Stomach (tissue), 4 donors: Measurements from ENCODE around the gene MOB3B.

Experiments
- CTCF ChIP-seq, 7 experiments: fragments of 450-650 bp in 4 of 7; fragments of 200-600 bp in 3 of 7; sonication (generic) in 3 of 7; IDR thresholded peaks; one replicate each; pipeline ENCODE4 v1.5.1; 2016 to 2019; ENCODE audit warnings: antibody characterized with exemption in 7 of 7, control low read depth in 2 of 7, mild to moderate bottlenecking in 1 of 7
- POLR2AphosphoS5 ChIP-seq, 3 donors: sonication (generic); formaldehyde crosslinking; IDR thresholded peaks; one replicate each; pipeline ENCODE4 v1.6.1; 2016; ENCODE audit warnings: antibody characterized with exemption in 3 of 3

GRCh38 chr9:27491154-27491553 lies 38.5 kb downstream of the MOB3B start:
- TF ChIP-seq CTCF (IDR thresholded peaks at IDR 0.05): no peak
- no peak for TF ChIP-seq POLR2AphosphoS5 (IDR thresholded peaks at IDR 0.05)
